VCaP (cell line): ENCODE measurements around the gene PRB3.

Experiments
- H3K27ac ChIP-seq: fragments of 450-650 bp; 2 replicates; pipeline ENCODE4 v1.5.1; 2017
- CTCF ChIP-seq: fragments of 450-650 bp; conservative IDR thresholded peaks from 2 replicates; pipeline ENCODE4 v1.5.1; 2017; ENCODE audit warnings: mild to moderate bottlenecking, moderate library complexity

PRB3 gene

DNA sequence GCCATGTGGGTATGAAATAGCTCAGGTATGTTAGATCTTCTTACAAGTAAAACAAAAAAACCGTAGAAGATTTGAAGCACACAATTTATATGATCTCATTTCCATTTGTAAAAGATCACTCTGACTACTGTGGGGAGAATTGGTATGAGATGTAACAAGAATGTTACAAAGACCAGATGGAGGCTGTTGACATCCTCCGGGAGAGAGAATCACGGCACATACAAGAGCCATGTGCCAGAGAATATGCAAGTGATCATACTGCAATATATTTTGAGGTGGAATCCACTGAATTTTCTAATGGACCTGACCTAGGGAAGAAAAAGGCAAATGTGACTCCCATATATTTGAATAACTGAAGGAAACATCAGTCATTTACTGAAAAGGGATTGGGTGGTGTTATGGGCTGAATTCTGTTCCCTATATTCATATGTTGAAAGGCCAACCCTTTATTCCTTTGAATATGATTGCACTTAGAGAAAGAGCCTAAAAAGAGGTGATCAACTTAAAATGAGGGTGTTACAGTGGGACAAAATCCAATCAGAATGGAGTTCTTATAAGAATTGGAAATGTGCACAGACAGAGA lies 29.1 kb downstream of the PRB3 start:
- TF ChIP-seq CTCF, result no peak

DNA sequence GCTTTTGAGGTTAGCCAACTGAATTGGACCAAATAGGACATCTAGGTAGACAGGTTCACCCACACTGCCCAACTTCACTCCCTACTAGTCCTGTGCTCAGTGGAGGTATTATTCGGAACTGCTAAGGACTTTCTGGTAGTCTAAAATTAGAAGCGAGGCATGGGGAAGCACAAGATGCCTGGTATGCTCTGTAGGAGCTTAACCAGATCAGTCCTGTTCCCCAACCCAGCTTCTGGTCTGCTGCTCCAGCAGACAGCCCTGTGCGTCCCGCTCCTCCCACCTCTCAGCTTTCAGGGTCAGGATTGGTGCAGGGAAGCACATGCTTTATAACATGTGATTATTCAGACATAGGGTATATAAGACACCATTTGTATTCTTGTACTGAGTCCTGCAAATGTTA lies 31.2 kb downstream of the PRB3 start:
- TF ChIP-seq CTCF, result no peak
- H3K27ac ChIP-seq, result no peak overlapping the region

More for the DNA sequence above, 29.1 kb downstream of the PRB3 start:
- H3K27ac ChIP-seq, result no peak overlapping the region

- no peak for TF ChIP-seq CTCF
Observed at GRCh38 chr12:11233532-11233931, 36.0 kb downstream of the PRB3 start.

GRCh38 chr12:11228296-11228879 lies 41.1 kb downstream of the PRB3 start:
- TF ChIP-seq CTCF, result peak; percentile 90
- no peak overlapping the region for H3K27ac ChIP-seq

More at GRCh38 chr12:11233532-11233931, 36.0 kb downstream of the PRB3 start:
- no peak overlapping the region for H3K27ac ChIP-seq

- TF ChIP-seq CTCF, result no peak
- H3K27ac ChIP-seq, result no peak overlapping the region
Observed at GRCh38 chr12:11227373-11227772, 42.1 kb downstream of the PRB3 start.
